Lower leg skin (tissue), 4 donors: ENCODE measurements around the gene ZNF32. TPM values are rescaled to one million over a fixed set of nuclear protein-coding genes. Genes with fewer than 3 reads are reported as not detected.

ENCODE experiments used
- DNase-seq, 2 donors: peaks; one replicate each; pipeline ENCODE4 v3.0.0-alpha.2; 2019; ENCODE audit warnings: low spot score in 2 of 2
- H3K4me3 ChIP-seq: fragments of 200-600 bp; sonication (generic); 2 replicates; pipeline ENCODE4 v1.5.1; 2017; ENCODE audit warnings: mild to moderate bottlenecking, low read depth; ENCODE audit not compliant: poor library complexity, severe bottlenecking
- CTCF ChIP-seq, 3 donors: fragments of 450-650 bp; IDR thresholded peaks; one replicate each; pipeline ENCODE4 v1.5.1; 2016; ENCODE audit warnings: antibody characterized with exemption in 3 of 3, mild to moderate bottlenecking in 3 of 3, moderate library complexity in 2 of 3
- POLR2A ChIP-seq, 2 donors: fragments of 450-650 bp; IDR thresholded peaks; one replicate each; pipeline ENCODE4 v1.6.1; 2016 to 2017; ENCODE audit warnings: antibody characterized with exemption in 2 of 2, mild to moderate bottlenecking in 1 of 2, moderate library complexity in 1 of 2
- WGBS, 2 donors: methylation state at CpG; one replicate each; pipeline ENCODE4 v1.1.5; 2018; 5-methylcytosine and 5-hydroxymethylcytosine counted together
- intact Hi-C: fragments of 100-400 bp; cut with DNase I; formaldehyde crosslinking; loops from one replicate; pipeline ENCODE4 v1.15.0; 2023; ENCODE audit warnings: low total_unique reads
- total RNA-seq, 4 donors: library from RNA; depleted of rRNA; stranded (reverse); fragments of >200 nt; gene quantifications; one replicate each; pipeline ENCODE4 v1.1.0, GENCODE V29; 2016

The ZNF32 gene
- total RNA-seq, 4 donors from 2014 or later, result 27.3 to 36.8 (median 33.4) TPM

- H3K4me3 ChIP-seq, result no peak overlapping the region
- intact Hi-C loops, result no loop called here
- peak in 1 of 2 donors; percentile 20 for DNase-seq
- no peak for TF ChIP-seq POLR2A (IDR thresholded peaks at IDR 0.05)
- TF ChIP-seq CTCF (IDR thresholded peaks at IDR 0.05), result no peak
- 0 to 9% methylated on average over 19 to 32 of the region's 35 CpGs for WGBS, 2 donors
Measured at GRCh38 chr10:43667317-43667731, 18.6 kb upstream of the ZNF32 start.

- DNase-seq, result peak in 1 of 2 donors; percentile 10
- no peak overlapping the region for H3K4me3 ChIP-seq
- intact Hi-C loops, result no loop called here
- WGBS, 2 donors, result 74 to 76% methylated on average over 9 of the region's 9 CpGs
- TF ChIP-seq CTCF (IDR thresholded peaks at IDR 0.05), result no peak
- no peak for TF ChIP-seq POLR2A (IDR thresholded peaks at IDR 0.05)
Measured at GRCh38 chr10:43666552-43666951, 17.9 kb upstream of the ZNF32 start.

- intact Hi-C loops, result no loop called here
- H3K4me3 ChIP-seq, result no peak overlapping the region
- WGBS, 2 donors, result 51 to 58% methylated on average over 3 of the region's 3 CpGs
- no peak for DNase-seq
- TF ChIP-seq CTCF (IDR thresholded peaks at IDR 0.05) (no peak), POLR2A (IDR thresholded peaks at IDR 0.05) (no peak)
Measured at GRCh38 chr10:43665054-43665453, 16.4 kb upstream of the ZNF32 start.

GRCh38 chr10:43658227-43658626 lies 9.5 kb upstream of the ZNF32 start:
- TF ChIP-seq CTCF (IDR thresholded peaks at IDR 0.05) (no peak), POLR2A (IDR thresholded peaks at IDR 0.05) (no peak)
- intact Hi-C loops, result no loop called here
- DNase-seq, result no peak
- 65 to 85% methylated on average over 8 of the region's 8 CpGs for WGBS, 2 donors
- no peak overlapping the region for H3K4me3 ChIP-seq

GRCh38 chr10:43655311-43655710 lies 6.6 kb upstream of the ZNF32 start:
- intact Hi-C loops, result no loop called here
- DNase-seq, result no peak
- H3K4me3 ChIP-seq, result no peak overlapping the region
- WGBS, 2 donors, result 64 to 78% methylated on average over 8 of the region's 8 CpGs
- no peak for TF ChIP-seq POLR2A (IDR thresholded peaks at IDR 0.05)
- no peak for TF ChIP-seq CTCF (IDR thresholded peaks at IDR 0.05)

- intact Hi-C loops, result no loop called here
- WGBS, 2 donors, result 39 to 50% methylated on average over 2 of the region's 2 CpGs
- DNase-seq, result no peak
- TF ChIP-seq CTCF (IDR thresholded peaks at IDR 0.05) (no peak), POLR2A (IDR thresholded peaks at IDR 0.05) (no peak)
- no peak overlapping the region for H3K4me3 ChIP-seq
Measured at GRCh38 chr10:43653746-43654145, 5.1 kb upstream of the ZNF32 start.
